Measurements from ENCODE around the gene VCAN.

VCAN gene

DNA sequence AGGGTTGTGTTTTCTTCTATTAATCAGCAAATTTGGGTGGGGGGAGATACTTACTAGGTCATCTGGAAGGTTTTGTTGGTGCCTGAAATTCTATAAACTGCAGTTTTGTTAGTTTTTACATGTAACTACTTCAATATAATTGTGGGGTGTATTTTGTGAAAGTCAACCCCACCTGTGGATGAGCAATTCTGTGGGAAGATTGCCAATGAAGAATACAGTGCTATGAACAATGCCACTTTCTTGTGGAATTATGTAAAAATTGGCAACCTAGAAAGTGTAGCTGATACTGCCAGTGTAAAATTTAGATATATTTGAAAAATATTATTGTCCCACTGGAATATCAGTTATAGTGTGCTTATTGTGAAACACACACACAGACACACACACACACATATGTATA, 80.7 kb downstream of the VCAN start:
- DNase-seq (ENCODE audit: extremely low spot score), result no peak
- TF ChIP-seq LEF1 (IDR thresholded peaks at IDR 0.05; ENCODE audit: borderline replicate concordance), result no peak
- TF ChIP-seq L3MBTL2 (conservative IDR thresholded peaks at IDR 0.05), result no peak
- no peak for TF ChIP-seq TARDBP (IDR thresholded peaks at IDR 0.05)
- TF ChIP-seq SUZ12 (IDR thresholded peaks at IDR 0.05), result no peak
- no peak for TF ChIP-seq CTBP1 (IDR thresholded peaks at IDR 0.05; ENCODE audit: borderline replicate concordance)
- TF ChIP-seq, protein P1, sequence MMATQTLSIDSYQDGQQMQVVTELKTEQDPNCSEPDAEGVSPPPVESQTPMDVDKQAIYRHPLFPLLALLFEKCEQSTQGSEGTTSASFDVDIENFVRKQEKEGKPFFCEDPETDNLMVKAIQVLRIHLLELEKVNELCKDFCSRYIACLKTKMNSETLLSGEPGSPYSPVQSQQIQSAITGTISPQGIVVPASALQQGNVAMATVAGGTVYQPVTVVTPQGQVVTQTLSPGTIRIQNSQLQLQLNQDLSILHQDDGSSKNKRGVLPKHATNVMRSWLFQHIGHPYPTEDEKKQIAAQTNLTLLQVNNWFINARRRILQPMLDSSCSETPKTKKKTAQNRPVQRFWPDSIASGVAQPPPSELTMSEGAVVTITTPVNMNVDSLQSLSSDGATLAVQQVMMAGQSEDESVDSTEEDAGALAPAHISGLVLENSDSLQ (IDR thresholded peaks at IDR 0.05), result no peak
- TF ChIP-seq FOXA1 (IDR thresholded peaks at IDR 0.05), result no peak
- TF ChIP-seq NFRKB (IDR thresholded peaks at IDR 0.05), result no peak
- TF ChIP-seq FOXK2 (IDR thresholded peaks at IDR 0.05), result no peak
- no peak for TF ChIP-seq HDGF (IDR thresholded peaks at IDR 0.05; ENCODE audit: borderline replicate concordance)
- TF ChIP-seq BHLHE40 (IDR thresholded peaks at IDR 0.05; ENCODE audit: borderline replicate concordance), result no peak
- ChIA-PET CTCF (no interaction called here), POLR2A (no interaction called here)

DNA sequence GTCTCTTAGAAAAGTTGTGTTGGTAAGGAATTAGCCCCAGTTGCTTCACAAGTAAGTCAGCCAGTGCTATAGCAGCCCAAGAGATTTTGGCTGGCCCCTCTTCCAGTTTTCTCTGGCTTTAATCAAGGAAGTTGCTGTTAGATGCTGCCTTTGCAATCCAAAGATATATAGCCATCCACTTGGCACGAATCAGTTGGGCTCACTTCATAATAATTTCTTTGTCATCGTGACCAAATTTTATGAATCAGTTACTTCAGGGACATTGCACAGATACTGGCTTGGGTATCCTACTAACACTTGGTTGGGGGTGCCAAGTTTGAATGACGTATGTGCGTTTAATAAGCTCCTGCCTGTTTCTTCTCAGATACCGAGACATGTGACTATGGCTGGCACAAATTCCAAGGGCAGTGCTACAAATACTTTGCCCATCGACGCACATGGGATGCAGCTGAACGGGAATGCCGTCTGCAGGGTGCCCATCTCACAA, 81.5 kb downstream of the VCAN start:
- ChIA-PET POLR2A (no interaction called here), CTCF (no interaction called here)
- TF ChIP-seq FOXA1 (IDR thresholded peaks at IDR 0.05), result no peak
- TF ChIP-seq SUZ12 (IDR thresholded peaks at IDR 0.05), result no peak
- TF ChIP-seq, protein P1 (IDR thresholded peaks at IDR 0.05), result no peak
- no peak for TF ChIP-seq ZNF384 (IDR thresholded peaks at IDR 0.05)
- TF ChIP-seq L3MBTL2 (conservative IDR thresholded peaks at IDR 0.05), result no peak
- TF ChIP-seq NFRKB (IDR thresholded peaks at IDR 0.05), result no peak
- no peak for TF ChIP-seq HDGF (IDR thresholded peaks at IDR 0.05; ENCODE audit: borderline replicate concordance)
- no peak for TF ChIP-seq SP1 (IDR thresholded peaks at IDR 0.05)
- no peak for TF ChIP-seq FOXM1 (IDR thresholded peaks at IDR 0.05; ENCODE audit: borderline replicate concordance)
- TF ChIP-seq ELF4 (IDR thresholded peaks at IDR 0.05), result no peak
- TF ChIP-seq ARNT (IDR thresholded peaks at IDR 0.05), result no peak
- TF ChIP-seq FOXK2 (IDR thresholded peaks at IDR 0.05), result no peak
- TF ChIP-seq CTBP1 (IDR thresholded peaks at IDR 0.05; ENCODE audit: borderline replicate concordance), result no peak
- DNase-seq (ENCODE audit: extremely low spot score), result no peak

GRCh38 chr5:83554133-83554532, 82.6 kb downstream of the VCAN start:
- TF ChIP-seq TARDBP (IDR thresholded peaks at IDR 0.05) (no peak), CTBP1 (IDR thresholded peaks at IDR 0.05; ENCODE audit: borderline replicate concordance) (no peak), ARNT (IDR thresholded peaks at IDR 0.05) (no peak), BHLHE40 (IDR thresholded peaks at IDR 0.05; ENCODE audit: borderline replicate concordance) (no peak), ELF4 (IDR thresholded peaks at IDR 0.05) (no peak), L3MBTL2 (conservative IDR thresholded peaks at IDR 0.05) (no peak), FOXM1 (IDR thresholded peaks at IDR 0.05; ENCODE audit: borderline replicate concordance) (no peak), FOXA1 (IDR thresholded peaks at IDR 0.05) (no peak), SUZ12 (IDR thresholded peaks at IDR 0.05) (no peak), ZNF384 (IDR thresholded peaks at IDR 0.05) (no peak), LEF1 (IDR thresholded peaks at IDR 0.05; ENCODE audit: borderline replicate concordance) (no peak), NFRKB (IDR thresholded peaks at IDR 0.05) (no peak), FOXK2 (IDR thresholded peaks at IDR 0.05) (no peak), SP1 (IDR thresholded peaks at IDR 0.05) (no peak), HDGF (IDR thresholded peaks at IDR 0.05; ENCODE audit: borderline replicate concordance) (no peak)
- TF ChIP-seq, protein P1 (IDR thresholded peaks at IDR 0.05), result no peak
- CTCF ChIA-PET, result no interaction called here
- POLR2A ChIA-PET, result no interaction called here
- DNase-seq (ENCODE audit: extremely low spot score), result no peak

DNA sequence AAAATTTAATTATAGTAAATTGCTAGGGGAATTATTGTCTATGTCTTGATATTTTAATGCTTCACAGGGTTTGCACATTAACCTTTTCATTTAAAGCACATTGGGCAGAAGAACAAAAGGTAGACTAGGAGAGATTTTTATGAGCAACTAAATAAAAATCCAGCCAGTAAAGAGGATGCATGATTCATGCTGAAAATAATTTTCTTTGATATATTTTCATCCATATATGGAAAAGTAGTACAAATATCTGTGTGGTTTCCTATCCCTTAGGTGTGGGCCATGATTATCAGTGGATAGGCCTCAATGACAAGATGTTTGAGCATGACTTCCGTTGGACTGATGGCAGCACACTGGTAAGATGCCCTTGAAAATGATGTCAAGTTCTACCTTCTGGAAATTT, 83.1 kb downstream of the VCAN start:
- ChIA-PET POLR2A (no interaction called here), CTCF (no interaction called here)
- no peak for DNase-seq (ENCODE audit: extremely low spot score)
- TF ChIP-seq BHLHE40 (IDR thresholded peaks at IDR 0.05; ENCODE audit: borderline replicate concordance), result no peak
- TF ChIP-seq FOXM1 (IDR thresholded peaks at IDR 0.05; ENCODE audit: borderline replicate concordance), result no peak
- no peak for TF ChIP-seq LEF1 (IDR thresholded peaks at IDR 0.05; ENCODE audit: borderline replicate concordance)
- no peak for TF ChIP-seq HDGF (IDR thresholded peaks at IDR 0.05; ENCODE audit: borderline replicate concordance)
- no peak for TF ChIP-seq TARDBP (IDR thresholded peaks at IDR 0.05)
- TF ChIP-seq FOXK2 (IDR thresholded peaks at IDR 0.05), result no peak

DNA sequence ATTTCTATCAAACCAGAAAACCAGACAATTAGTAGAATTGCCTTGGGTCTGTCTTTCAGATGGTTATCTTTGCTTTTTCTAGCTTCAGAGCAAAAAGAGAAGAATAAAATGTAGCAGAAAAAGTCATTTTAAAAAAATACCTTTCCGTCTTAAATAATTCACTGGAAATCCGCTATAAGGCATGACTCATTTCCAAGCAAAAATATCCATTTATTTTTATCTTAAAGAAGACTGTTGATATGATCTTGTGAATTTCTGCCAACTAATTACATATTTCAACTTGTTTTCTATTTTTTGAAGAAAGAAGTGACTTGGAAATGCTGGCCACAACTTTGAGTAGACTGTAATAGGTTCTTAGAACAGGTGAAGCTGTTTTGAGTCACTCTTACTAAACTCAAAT, 83.7 kb downstream of the VCAN start:
- CTCF ChIA-PET, result no interaction called here
- no peak for DNase-seq (ENCODE audit: extremely low spot score)
- TF ChIP-seq NFRKB (IDR thresholded peaks at IDR 0.05) (no peak), FOXK2 (IDR thresholded peaks at IDR 0.05) (no peak)
- POLR2A ChIA-PET, result no interaction called here

- POLR2A ChIA-PET, result no interaction called here
- DNase-seq (ENCODE audit: extremely low spot score), result no peak
- TF ChIP-seq ZNF384 (IDR thresholded peaks at IDR 0.05) (no peak), BHLHE40 (IDR thresholded peaks at IDR 0.05; ENCODE audit: borderline replicate concordance) (no peak), L3MBTL2 (conservative IDR thresholded peaks at IDR 0.05) (no peak), ELF4 (IDR thresholded peaks at IDR 0.05) (no peak), TARDBP (IDR thresholded peaks at IDR 0.05) (no peak), LEF1 (IDR thresholded peaks at IDR 0.05; ENCODE audit: borderline replicate concordance) (no peak), FOXA1 (IDR thresholded peaks at IDR 0.05) (no peak), SUZ12 (IDR thresholded peaks at IDR 0.05) (no peak)
- TF ChIP-seq, protein P1 (IDR thresholded peaks at IDR 0.05), result no peak
- CTCF ChIA-PET, result interaction anchor here (0.6 kb wide), 1 partner anchor 615 kb away, joined by 3 read pairs; no protein-coding TSS in a partner anchor
Measured at GRCh38 chr5:83556190-83556589, 84.6 kb downstream of the VCAN start.
